CMK (cell line): Measurements from ENCODE around the gene CTIF.

Experiments used
- DNase-seq: peaks from one replicate; pipeline ENCODE4 v3.0.0-alpha.2; 2010; ENCODE audit warnings: low read depth

CTIF gene

GRCh38 chr18:48621815-48622555 lies 83.2 kb downstream of the CTIF start:
- DNase-seq, result no peak

- no peak for DNase-seq
Measured at GRCh38 chr18:48622911-48623431, 84.1 kb downstream of the CTIF start.

DNA sequence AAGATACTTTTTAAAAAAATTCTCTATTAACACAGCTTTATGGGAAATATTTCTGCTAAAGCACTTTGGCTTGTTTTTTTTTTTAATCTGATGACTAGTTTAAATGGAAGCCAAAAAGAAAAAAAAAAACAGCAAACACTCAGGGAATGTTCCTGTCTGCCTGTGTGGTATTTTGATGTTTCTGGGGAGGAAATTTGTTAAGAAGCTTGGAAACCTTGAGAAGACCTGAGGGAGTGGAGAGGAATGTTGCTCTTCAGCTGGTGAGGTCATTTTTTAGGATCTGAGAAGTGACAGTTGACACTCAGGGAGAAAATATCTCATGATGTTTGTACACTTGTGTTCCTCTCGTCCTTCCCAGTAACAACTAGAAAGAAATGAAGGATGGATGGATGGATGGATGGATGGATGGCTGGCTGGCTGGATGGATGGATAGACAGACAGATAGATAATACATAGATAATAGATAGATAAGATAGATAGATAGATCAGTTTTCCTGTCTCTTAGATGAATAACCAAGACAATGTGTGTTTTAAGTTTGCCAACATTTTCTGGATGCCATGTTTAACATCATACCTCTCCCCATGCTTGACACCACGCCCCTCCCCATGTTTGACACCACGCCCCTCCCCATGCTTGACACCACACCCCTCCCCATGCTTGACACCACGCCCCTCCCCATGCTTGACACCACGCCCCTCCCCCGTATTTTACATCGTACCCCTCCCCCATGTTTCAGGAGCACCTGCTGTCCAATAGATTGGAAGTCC lies 84.8 kb downstream of the CTIF start:
- no peak for DNase-seq

DNA sequence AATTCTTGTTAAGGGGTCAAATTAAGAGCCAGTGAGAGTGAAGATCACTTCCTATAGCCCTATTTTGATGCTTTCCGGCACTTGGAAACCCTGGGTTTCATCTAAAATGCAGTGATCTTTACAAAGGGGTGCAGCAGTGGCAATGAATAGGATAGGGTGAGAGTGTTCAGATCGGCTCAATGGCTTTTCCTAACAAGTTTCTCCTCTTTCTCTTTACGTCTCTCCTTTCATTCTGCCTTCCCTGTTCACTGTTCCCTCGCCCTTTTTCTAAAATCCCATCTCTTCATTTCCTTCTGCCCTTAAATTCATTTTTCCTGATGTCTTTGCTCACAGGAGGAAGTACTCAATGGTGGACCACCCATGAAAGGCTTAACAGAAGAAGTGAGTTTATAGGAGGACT lies 86.0 kb downstream of the CTIF start:
- no peak for DNase-seq

DNA sequence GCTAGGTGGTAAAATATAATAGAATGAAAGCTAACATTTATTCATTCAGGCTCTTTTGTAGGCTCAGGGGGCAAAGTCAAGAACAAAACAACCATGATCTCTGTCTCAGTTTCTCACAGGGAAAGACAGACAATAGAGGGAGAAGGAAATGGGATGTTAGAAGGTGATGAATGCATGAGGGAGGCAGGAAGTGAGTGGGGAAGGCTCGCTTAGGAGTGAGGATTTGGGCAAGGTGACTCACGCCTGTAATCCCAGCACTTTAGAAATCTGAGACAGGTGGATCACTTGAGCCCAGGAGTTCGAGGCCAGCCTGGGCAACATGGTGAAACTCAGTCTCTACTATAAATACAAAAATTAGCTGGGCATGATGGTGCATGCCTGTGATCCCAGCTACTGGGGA lies 88.4 kb downstream of the CTIF start:
- no peak for DNase-seq

GRCh38 chr18:48629730-48630324 lies 91.0 kb downstream of the CTIF start:
- DNase-seq, result no peak

- no peak for DNase-seq
Measured at GRCh38 chr18:48631851-48632250, 93.0 kb downstream of the CTIF start.

DNA sequence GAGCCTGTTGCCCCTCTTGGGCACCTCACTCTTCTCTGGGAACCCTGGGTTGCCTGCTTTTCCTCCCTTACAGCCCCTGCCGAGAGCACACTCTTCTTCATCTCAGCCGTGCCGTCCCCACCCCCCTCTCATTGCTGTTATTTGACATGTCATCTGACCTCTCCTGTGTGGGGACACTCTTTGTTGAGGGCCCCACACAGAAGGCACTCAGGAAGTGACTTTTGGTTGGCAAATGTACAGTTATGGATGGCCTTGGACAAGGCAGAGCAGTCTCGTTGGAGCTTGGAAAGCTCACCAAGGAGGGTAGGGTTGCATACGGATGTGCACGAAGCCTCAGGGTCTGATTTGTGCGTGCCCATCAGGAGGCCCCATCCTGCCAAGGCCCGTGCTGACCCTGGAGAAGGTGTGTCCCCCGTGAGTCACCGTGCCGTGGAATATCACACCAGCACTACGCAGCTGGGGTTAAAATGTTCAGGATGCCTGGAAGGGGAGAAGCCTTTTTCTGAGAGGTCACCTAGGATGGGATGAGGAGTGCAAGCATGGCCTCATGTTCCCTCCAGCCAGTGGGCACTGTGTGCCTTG lies 93.9 kb downstream of the CTIF start:
- no peak for DNase-seq

DNA sequence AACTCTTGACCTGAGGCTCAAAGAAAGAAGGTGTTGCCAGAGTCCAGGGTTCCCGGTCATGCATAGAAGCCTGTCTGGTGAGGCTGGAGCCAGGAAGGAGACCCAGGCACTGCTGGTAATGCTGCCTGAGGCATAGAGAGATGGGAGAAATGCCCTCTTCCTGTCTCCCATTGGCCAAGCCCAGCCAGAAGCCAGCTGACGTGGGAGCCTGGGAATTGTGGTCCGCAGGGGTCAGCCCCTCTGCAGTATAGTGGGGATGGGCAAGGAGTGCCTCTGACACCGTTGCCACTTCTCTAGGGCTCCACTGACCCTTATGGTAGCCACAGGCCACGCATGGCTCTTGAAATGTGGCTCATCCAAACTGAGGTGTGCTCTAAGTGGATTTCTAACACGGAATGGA lies 95.7 kb downstream of the CTIF start:
- no peak for DNase-seq

- DNase-seq, result no peak
Measured at GRCh38 chr18:48634975-48635374, 96.1 kb downstream of the CTIF start.

DNA sequence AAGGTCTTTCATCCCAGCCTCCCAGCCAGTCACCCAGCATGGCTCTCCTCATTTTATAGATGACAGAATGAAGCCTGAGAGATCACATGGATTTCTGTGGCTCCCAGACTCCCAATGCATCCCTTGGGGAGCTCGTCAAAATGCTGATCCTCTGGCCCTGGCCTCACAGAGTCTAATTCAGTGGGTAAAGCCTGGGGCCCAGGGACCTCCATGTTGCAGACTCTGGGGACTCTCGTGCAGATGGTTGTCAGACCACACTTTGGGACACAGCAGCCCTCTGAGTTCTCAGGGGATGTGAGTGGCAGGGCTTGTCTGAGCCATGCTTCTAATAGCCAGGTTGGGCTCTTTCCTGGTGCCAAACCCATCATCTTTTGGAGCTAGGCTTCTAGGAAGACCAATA lies 97.0 kb downstream of the CTIF start:
- no peak for DNase-seq

- no peak for DNase-seq
Measured at GRCh38 chr18:48636436-48636835, 97.6 kb downstream of the CTIF start.

- no peak for DNase-seq
Measured at GRCh38 chr18:48637081-48637990, 98.5 kb downstream of the CTIF start.

GRCh38 chr18:48638451-48638850 lies 99.6 kb downstream of the CTIF start:
- no peak for DNase-seq

GRCh38 chr18:48638896-48639771 lies 100.3 kb downstream of the CTIF start:
- no peak for DNase-seq

- no peak for DNase-seq
Measured at GRCh38 chr18:48639772-48640432, 101.1 kb downstream of the CTIF start.

DNA sequence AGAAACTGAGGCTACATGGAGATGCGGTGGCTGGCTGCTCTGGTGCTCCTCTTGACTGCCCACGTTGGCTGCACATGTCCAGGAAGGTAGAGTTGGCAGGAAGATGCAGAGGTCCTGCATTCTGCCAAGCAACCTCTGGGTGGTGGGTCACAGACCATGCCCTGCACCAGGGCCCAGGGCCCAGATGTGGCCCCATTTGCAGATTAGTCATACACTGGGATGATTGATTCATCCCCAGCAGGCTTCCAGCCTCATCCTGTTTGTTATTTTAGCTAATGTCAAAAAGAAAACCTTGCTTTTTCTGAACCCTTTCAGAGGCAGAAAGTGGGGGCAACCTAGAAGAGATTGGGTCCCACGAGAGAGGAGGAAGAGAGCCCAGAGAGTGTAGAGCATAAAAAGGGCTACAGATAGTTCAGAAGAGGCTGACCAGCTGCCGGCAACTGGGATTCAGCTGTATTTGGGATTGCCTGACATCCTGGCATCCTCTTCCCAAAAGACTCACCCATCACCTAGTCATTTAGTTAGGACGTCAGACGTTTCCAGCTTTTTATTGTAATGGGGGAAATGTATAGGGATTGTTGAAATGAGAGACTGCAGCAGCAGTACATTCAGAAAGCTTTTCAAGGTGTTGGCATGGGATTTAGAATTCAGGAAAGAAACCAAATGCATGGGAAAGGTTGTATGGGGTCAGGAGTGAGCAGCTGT lies 101.9 kb downstream of the CTIF start:
- DNase-seq, result no peak

DNA sequence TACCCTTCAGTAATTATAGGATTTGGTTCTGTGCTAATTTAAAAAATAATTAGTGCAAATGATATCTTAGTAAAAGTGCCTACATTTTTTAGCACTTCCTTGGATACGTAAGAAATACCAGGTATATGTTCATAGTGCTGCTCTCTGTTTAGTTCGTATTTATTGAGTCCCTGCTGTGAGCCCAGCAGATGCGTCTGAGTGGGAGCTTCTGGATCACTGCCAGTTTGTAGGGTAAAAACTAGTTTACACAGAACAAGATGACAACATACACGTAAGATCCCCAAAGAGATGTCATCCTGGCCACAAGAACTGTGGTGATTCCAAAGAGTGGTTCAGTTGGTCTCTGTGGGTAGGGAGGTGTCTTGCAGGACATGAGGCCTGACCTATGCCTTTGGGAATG lies 103.2 kb downstream of the CTIF start:
- DNase-seq, result no peak

- DNase-seq, result no peak
Measured at GRCh38 chr18:48642503-48642902, 103.7 kb downstream of the CTIF start.
